Suprapubic skin (tissue), 4 donors: Measurements from ENCODE around the gene ATG5. TPM values are rescaled to one million over a fixed set of nuclear protein-coding genes. Genes with fewer than 3 reads are reported as not detected.
A peak's percentile ranks its signal among the peaks of the same experiment; 100 is the strongest.

ENCODE experiments used
- DNase-seq, 2 donors: peaks; one replicate each; pipeline ENCODE4 v3.0.0-alpha.2; 2019; ENCODE audit warnings: low spot score in 2 of 2
- H3K27ac ChIP-seq: fragments of 200-600 bp; sonication (generic); one replicate; pipeline ENCODE4 v1.5.1; 2019
- H3K27me3 ChIP-seq: fragments of 200-600 bp; sonication (generic); one replicate; pipeline ENCODE4 v1.5.1; 2019
- H3K36me3 ChIP-seq: fragments of 200-600 bp; sonication (generic); one replicate; pipeline ENCODE4 v1.5.1; 2019
- H3K4me1 ChIP-seq: fragments of 200-600 bp; sonication (generic); one replicate; pipeline ENCODE4 v1.5.1; 2019
- H3K4me3 ChIP-seq: fragments of 200-600 bp; sonication (generic); one replicate; pipeline ENCODE4 v1.5.1; 2019; ENCODE audit warnings: mild to moderate bottlenecking
- H3K9me3 ChIP-seq: fragments of 200-600 bp; sonication (generic); one replicate; pipeline ENCODE4 v1.5.1; 2019
- EP300 ChIP-seq: sonication (generic); formaldehyde crosslinking; IDR thresholded peaks from one replicate; pipeline ENCODE4 v1.6.1; 2017; ENCODE audit warnings: antibody characterized with exemption
- POLR2A ChIP-seq, 2 donors: fragments of 450-650 bp; IDR thresholded peaks; one replicate each; pipeline ENCODE4 v1.6.1; 2017; ENCODE audit warnings: antibody characterized with exemption in 2 of 2, mild to moderate bottlenecking in 2 of 2, moderate library complexity in 2 of 2
- POLR2AphosphoS5 ChIP-seq, 3 donors: sonication (generic); formaldehyde crosslinking; IDR thresholded peaks; one replicate each; pipeline ENCODE4 v1.6.1; 2017; ENCODE audit warnings: antibody characterized with exemption in 3 of 3
- WGBS: methylation state at CpG from one replicate; pipeline ENCODE4 v1.1.5; 2018; 5-methylcytosine and 5-hydroxymethylcytosine counted together
- total RNA-seq, 4 donors: library from RNA; depleted of rRNA; stranded (reverse); fragments of >200 nt; gene quantifications; one replicate each; pipeline ENCODE4 v1.1.0, GENCODE V29; 2016
- TF ChIP-seq, protein P1 (sequence below), 2 donors: fragments of 200-600 bp in 1 of 2; fragments of 450-650 bp in 1 of 2; sonication (generic) in 1 of 2; IDR thresholded peaks; one replicate each; pipeline ENCODE4 v1.5.1; 2016 to 2019; ENCODE audit warnings: antibody characterized with exemption in 2 of 2, mild to moderate bottlenecking in 1 of 2, moderate library complexity in 1 of 2

ATG5 gene
- total RNA-seq, 4 donors from 2014 or later, result 18.1 to 25.7 (median 23.1) TPM

DNA sequence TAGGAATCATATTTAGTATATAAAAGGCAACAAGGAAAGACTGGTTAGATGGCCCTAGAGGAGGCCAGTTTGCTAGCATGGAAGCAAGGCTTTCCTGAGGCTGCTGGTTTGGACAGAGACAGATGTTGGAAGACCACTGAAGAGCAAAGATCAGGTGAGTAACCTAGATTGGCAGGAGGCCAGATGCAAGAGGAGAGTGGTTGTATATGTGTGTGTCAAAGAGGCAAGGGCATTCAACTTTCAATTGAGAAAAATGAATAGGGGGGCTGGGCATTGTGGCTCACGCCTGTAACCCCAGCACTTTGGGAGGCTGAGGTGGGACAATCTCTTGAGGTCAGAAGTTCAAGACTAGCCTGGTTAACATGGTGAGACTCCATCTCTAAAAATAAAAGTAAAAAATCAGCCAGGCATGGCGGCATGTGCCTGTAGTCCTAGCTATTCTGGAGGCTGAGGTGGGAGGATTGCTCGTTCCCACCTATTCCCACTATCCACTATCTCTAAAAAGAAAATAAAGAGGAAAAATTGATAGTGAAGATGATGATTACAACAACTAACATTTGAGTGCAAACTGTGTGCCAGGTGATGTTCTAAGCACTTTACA is 159.6 kb downstream of the ATG5 start:
- no peaks in the 10 kb centered on the region for H3K9me3 ChIP-seq
- 94% methylated on average over 3 of the region's 3 CpGs for WGBS
- no peak for DNase-seq
- peaks cover 15% of the 10 kb centered on the region for H3K4me1 ChIP-seq
- no peaks in the 10 kb centered on the region for H3K27me3 ChIP-seq
- no peak overlapping the region for H3K27ac ChIP-seq
- H3K4me3 ChIP-seq, result no peak overlapping the region
- no peaks in the 10 kb centered on the region for H3K36me3 ChIP-seq
- TF ChIP-seq EP300 (no peak), POLR2A (IDR thresholded peaks at IDR 0.05) (no peak), POLR2AphosphoS5 (IDR thresholded peaks at IDR 0.05) (no peak)
- TF ChIP-seq, protein P1, sequence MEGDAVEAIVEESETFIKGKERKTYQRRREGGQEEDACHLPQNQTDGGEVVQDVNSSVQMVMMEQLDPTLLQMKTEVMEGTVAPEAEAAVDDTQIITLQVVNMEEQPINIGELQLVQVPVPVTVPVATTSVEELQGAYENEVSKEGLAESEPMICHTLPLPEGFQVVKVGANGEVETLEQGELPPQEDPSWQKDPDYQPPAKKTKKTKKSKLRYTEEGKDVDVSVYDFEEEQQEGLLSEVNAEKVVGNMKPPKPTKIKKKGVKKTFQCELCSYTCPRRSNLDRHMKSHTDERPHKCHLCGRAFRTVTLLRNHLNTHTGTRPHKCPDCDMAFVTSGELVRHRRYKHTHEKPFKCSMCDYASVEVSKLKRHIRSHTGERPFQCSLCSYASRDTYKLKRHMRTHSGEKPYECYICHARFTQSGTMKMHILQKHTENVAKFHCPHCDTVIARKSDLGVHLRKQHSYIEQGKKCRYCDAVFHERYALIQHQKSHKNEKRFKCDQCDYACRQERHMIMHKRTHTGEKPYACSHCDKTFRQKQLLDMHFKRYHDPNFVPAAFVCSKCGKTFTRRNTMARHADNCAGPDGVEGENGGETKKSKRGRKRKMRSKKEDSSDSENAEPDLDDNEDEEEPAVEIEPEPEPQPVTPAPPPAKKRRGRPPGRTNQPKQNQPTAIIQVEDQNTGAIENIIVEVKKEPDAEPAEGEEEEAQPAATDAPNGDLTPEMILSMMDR (IDR thresholded peaks at IDR 0.05), result no peak

DNA sequence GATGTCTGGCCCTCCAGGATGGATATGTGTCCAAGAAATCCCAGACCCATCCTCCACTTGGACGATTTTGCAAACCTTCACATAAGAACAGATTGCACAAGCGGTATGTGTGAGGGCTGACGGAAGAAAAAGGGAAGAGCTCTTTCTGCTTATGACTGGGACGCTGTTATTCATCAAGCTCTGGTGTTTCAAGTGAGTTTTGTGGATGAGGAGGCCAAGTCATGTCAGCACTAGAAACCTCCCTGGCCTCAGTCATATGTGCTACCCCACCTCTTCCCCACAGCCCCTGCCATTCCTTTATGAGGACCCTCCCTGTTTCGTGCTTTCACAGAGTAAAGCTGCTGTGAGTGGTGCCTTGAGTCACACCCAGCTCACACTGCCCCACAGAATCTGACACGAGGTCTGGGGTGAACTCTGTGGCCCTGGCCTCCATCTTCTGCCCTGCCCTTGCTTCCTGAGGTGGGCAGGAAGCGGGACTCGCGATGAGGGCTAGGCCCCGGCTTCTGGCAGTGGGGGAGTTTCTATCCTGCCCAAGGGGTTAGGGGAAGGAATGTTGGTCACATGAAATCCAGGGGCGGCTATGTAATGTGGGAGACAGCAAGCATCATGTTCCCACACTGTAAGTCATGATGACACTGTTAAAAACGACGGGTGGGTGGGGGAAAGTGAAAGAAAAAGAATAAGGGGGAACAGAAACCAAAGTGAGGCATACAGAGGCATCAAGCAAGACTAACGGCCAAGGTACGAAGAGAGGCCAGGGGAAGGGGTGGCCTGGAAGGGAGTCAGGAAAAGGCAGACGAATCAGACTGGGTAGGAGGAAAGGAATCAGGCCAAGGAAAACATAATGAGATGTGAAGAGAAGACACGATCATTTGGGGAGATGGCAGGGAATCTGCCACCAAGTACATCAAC is 161.3 kb downstream of the ATG5 start:
- Histone ChIP-seq H3K4me3 (no peak overlapping the region), H3K9me3 (no peaks in the 10 kb centered on the region), H3K4me1 (peaks cover 15% of the 10 kb centered on the region), H3K27ac (peak overlapping the region; percentile 70), H3K36me3 (no peaks in the 10 kb centered on the region), H3K27me3 (no peaks in the 10 kb centered on the region)
- TF ChIP-seq POLR2AphosphoS5 (IDR thresholded peaks at IDR 0.05) (no peak), EP300 (no peak), POLR2A (IDR thresholded peaks at IDR 0.05) (no peak)
- TF ChIP-seq, protein P1 (IDR thresholded peaks at IDR 0.05), result no peak
- WGBS, result 64% methylated on average over 17 of the region's 17 CpGs
- peak in 1 of 2 donors; percentile 71 for DNase-seq

DNA sequence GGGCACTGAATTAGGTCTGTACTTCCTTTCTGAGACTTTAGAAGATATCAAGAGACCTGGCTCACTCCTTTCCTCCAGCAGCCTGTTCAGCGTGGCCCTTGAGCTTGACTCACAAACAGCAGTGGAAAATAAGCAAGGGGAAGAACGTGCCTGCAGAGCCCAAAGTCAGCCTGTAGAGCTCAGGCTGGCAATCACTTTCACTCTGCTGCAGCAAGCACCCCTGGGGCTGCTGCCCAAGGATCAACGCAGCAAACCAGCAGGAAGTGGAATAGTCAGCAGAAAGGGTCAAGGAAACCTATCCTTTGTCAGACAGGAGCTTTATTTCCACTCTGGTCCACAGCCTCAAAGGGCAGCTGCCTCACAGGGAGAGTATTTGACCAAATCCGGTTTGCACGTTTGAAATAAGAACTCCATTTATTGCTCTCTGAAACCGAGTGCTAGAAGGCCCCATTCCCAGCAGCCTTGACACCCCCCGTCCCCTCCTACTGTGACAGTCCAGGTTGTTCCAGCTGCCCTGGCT is 162.1 kb downstream of the ATG5 start:
- H3K9me3 ChIP-seq, result no peaks in the 10 kb centered on the region
- WGBS, result 45% methylated on average over 7 of the region's 7 CpGs
- H3K27me3 ChIP-seq, result no peaks in the 10 kb centered on the region
- H3K4me3 ChIP-seq, result no peak overlapping the region
- TF ChIP-seq POLR2A (IDR thresholded peaks at IDR 0.05) (no peak), POLR2AphosphoS5 (IDR thresholded peaks at IDR 0.05) (no peak), EP300 (no peak)
- TF ChIP-seq, protein P1 (IDR thresholded peaks at IDR 0.05), result no peak
- H3K27ac ChIP-seq, result peak overlapping the region; percentile 6
- DNase-seq, result no peak
- peaks cover 15% of the 10 kb centered on the region for H3K4me1 ChIP-seq
- H3K36me3 ChIP-seq, result no peaks in the 10 kb centered on the region

DNA sequence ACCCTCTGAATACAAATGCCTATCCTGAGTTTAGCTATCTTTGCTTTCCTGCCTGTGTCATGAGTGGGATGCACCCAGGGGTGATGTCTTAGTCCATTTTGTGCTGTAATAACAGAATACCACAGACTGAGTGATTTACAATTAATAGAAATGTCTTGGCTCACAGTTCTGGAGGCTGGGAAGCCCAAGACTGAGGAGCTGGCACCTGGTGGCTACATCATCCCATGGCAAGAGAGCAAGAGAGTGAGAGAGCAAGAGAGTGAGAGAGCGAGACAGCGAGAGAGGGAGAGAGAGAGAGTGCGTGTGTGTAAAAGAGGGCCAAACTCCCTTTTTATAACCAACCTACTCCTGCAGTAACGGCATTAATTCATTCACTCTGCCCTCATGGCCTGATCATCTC is 162.6 kb downstream of the ATG5 start:
- Histone ChIP-seq H3K27me3 (no peaks in the 10 kb centered on the region), H3K36me3 (no peaks in the 10 kb centered on the region), H3K4me3 (no peak overlapping the region), H3K27ac (no peak overlapping the region), H3K9me3 (no peaks in the 10 kb centered on the region), H3K4me1 (peaks cover 15% of the 10 kb centered on the region)
- DNase-seq, result no peak
- TF ChIP-seq, protein P1 (IDR thresholded peaks at IDR 0.05), result no peak
- TF ChIP-seq POLR2AphosphoS5 (IDR thresholded peaks at IDR 0.05) (no peak), POLR2A (IDR thresholded peaks at IDR 0.05) (no peak), EP300 (no peak)
- WGBS, result 83% methylated on average over 4 of the region's 4 CpGs

DNA sequence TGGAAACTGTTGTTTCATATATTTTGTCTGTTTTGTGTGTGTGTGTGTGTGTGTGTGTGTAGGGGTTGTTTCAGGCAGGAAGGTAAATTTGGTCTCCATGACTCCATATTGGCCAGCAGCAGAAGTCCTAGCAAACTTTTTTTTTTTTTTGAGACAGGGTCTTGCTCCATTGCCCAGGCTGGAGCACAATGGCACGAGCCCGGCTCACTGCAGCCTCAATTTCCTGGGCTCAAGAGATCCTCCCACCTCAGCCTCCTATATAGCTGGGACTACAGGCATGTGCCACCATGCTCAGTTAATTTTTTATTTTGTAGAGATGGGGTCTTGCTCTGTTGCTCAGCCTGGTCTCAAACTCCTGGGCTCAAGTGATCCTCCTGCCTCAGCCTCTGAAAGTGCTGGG is 163.7 kb downstream of the ATG5 start:
- DNase-seq, result no peak

More for the DNA sequence above, 163.7 kb downstream of the ATG5 start:
- no peaks in the 10 kb centered on the region for H3K36me3 ChIP-seq
- H3K4me1 ChIP-seq, result peaks cover 15% of the 10 kb centered on the region
- H3K9me3 ChIP-seq, result no peaks in the 10 kb centered on the region
- no peaks in the 10 kb centered on the region for H3K27me3 ChIP-seq
- H3K4me3 ChIP-seq, result no peak overlapping the region
- WGBS, result 92% methylated on average over 2 of the region's 2 CpGs
- no peak for TF ChIP-seq EP300
- TF ChIP-seq POLR2AphosphoS5 (IDR thresholded peaks at IDR 0.05), result no peak
- TF ChIP-seq, protein P1 (IDR thresholded peaks at IDR 0.05), result no peak
- TF ChIP-seq POLR2A (IDR thresholded peaks at IDR 0.05), result no peak
- H3K27ac ChIP-seq, result no peak overlapping the region
